Testis (tissue), 2 donors: Measurements from ENCODE around the gene TCL1A.

Experiments used
- CTCF ChIP-seq, 3 experiments: fragments of 450-650 bp in 2 of 3; fragments of 200-600 bp in 1 of 3; sonication (generic) in 1 of 3; IDR thresholded peaks; one replicate each; pipeline ENCODE4 v1.5.1; 2016 to 2019; ENCODE audit warnings: antibody characterized with exemption in 3 of 3, mild to moderate bottlenecking in 2 of 3, moderate library complexity in 1 of 3
- POLR2A ChIP-seq: fragments of 450-650 bp; IDR thresholded peaks from one replicate; pipeline ENCODE4 v1.6.1; 2017; ENCODE audit warnings: antibody characterized with exemption, mild to moderate bottlenecking, moderate library complexity

GRCh38 chr14:95664066-95664465 lies 49.9 kb downstream of the TCL1A start:
- TF ChIP-seq CTCF (IDR thresholded peaks at IDR 0.05) (no peak), POLR2A (no peak)
